Caco-2 (cell line): ENCODE measurements around the gene ADAM17. TPM values are rescaled to one million over a fixed set of nuclear protein-coding genes. Genes with fewer than 3 reads are reported as not detected.

Experiments
- BruUV-seq: library from RNA; stranded (reverse); fragments of 400-500 nt; replicated peaks from 2 replicates; lab custom pipeline; 2021; lab: Mats Ljungman, UMichigan
- CTCF ChIA-PET: fragments of 300-600 bp; sonication (Branson Sonifier 250); formaldehyde crosslinking; loops from one replicate; lab custom pipeline; 2022; ENCODE audit warnings: antibody characterized with exemption; lab: Charles Lee
- POLR2A ChIA-PET: fragments of 300-600 bp; sonication (Branson Sonifier 250); formaldehyde crosslinking; loops from one replicate; lab custom pipeline; 2022; ENCODE audit warnings: antibody characterized with exemption; lab: Charles Lee
- DNase-seq, 2 experiments: peaks; one replicate each; pipeline versions ENCODE4 v3.0.0 to v3.0.0-alpha.2; 2020 to 2022
- H3K27me3 ChIP-seq: replicated peaks from 2 replicates; pipeline ENCODE4 v1.6.0; 2011; ENCODE audit warnings: low read length; ENCODE audit not compliant: control insufficient read depth, insufficient read depth
- H3K36me3 ChIP-seq: 2 replicates; pipeline ENCODE4 v1.5.1; 2011; ENCODE audit warnings: low read length; ENCODE audit not compliant: control insufficient read depth, insufficient read depth
- H3K4me1 ChIP-seq: fragments of 250-450 bp; sonication (Bioruptor Pico); 2 replicates; pipeline ENCODE4 v1.5.1; 2020; ENCODE audit warnings: mild to moderate bottlenecking
- H3K4me3 ChIP-seq: 2 replicates; pipeline ENCODE4 v1.5.1; 2011; ENCODE audit warnings: low read depth, mild to moderate bottlenecking, control low read depth, low read length
- H3K9me3 ChIP-seq: fragments of 250-450 bp; sonication (Bioruptor Pico); 2 replicates; pipeline ENCODE4 v1.5.1; 2020; ENCODE audit warnings: mild to moderate bottlenecking, moderate library complexity
- H3K27ac Mint-ChIP-seq: one replicate; pipeline ENCODE4 v1.8.0; 2022; ENCODE audit warnings: mixed read lengths; ENCODE audit not compliant: unreplicated experiment
- H3K27me3 Mint-ChIP-seq: one replicate; pipeline ENCODE4 v1.8.0; 2022; ENCODE audit warnings: mixed read lengths; ENCODE audit not compliant: insufficient read depth, unreplicated experiment
- H3K36me3 Mint-ChIP-seq: one replicate; pipeline ENCODE4 v1.8.0; 2022; ENCODE audit warnings: mild to moderate bottlenecking, mixed read lengths; ENCODE audit not compliant: insufficient read depth, unreplicated experiment
- H3K4me1 Mint-ChIP-seq: one replicate; pipeline ENCODE4 v1.8.0; 2022; ENCODE audit warnings: low read depth, mixed read lengths; ENCODE audit not compliant: unreplicated experiment
- H3K4me3 Mint-ChIP-seq: one replicate; pipeline ENCODE4 v1.8.0; 2022; ENCODE audit warnings: mild to moderate bottlenecking, moderate library complexity, mixed read lengths; ENCODE audit not compliant: unreplicated experiment
- H3K9me3 Mint-ChIP-seq: one replicate; pipeline ENCODE4 v1.8.0; 2022; ENCODE audit warnings: mixed read lengths; ENCODE audit not compliant: unreplicated experiment
- CTCF ChIP-seq, 2 experiments: fragments of 200-600 bp in 1 of 2; IDR thresholded peaks; 1 replicate in 1 of 2; 2 replicates in 1 of 2; pipeline versions ENCODE4 v1.5.1 to v1.8.0; 2011 to 2022; ENCODE audit warnings: antibody characterized with exemption in 1 of 2, control low read depth in 1 of 2, inconsistent platforms in 1 of 2, low read depth in 1 of 2, low read length in 1 of 2, mild to moderate bottlenecking in 1 of 2, moderate library complexity in 1 of 2; ENCODE audit not compliant: insufficient read depth in 1 of 2, severe bottlenecking in 1 of 2, unreplicated experiment in 1 of 2
- intact Hi-C: fragments of 100-400 bp; cut with micrococcal nuclease; formaldehyde crosslinking; loops from one replicate; pipeline ENCODE4 v1.10.0; 2022; ENCODE audit not compliant: unreplicated experiment
- total RNA-seq: library from RNA; stranded (reverse); gene quantifications from 2 replicates; pipeline ENCODE4 v1.2.3, GENCODE V29; 2022

The ADAM17 gene
- total RNA-seq, 1 experiment from 2014 or later, result 40.5 TPM

GRCh38 chr2:9473308-9473984, 82.2 kb downstream of the ADAM17 start:
- Mint-ChIP-seq H3K36me3 (peaks cover 55% of the 10 kb centered on the region), H3K27ac (no peak overlapping the region), H3K27me3 (no peaks in the 10 kb centered on the region), H3K4me3 (peak overlapping the region; percentile 74), H3K9me3 (no peaks in the 10 kb centered on the region), H3K4me1 (no peaks in the 10 kb centered on the region)
- peaks cover 4% of the 10 kb centered on the region; the same call in 1 of the 2 replicates for H3K36me3 ChIP-seq
- ChIA-PET POLR2A (interaction anchor here (0.6 to 0.8 kb wide), 2 partner anchors 32 to 51 kb away, joined by 3 to 5 read pairs; no protein-coding TSS in a partner anchor), CTCF (interaction anchor here (1.0 to 2.3 kb wide), 2 partner anchors 82 to 331 kb away, joined by 5 to 6 read pairs; partner anchors contain the start of gene ADAM17)
- no peaks in the 10 kb centered on the region for H3K27me3 ChIP-seq
- no TSS peak for BruUV-seq
- no peak overlapping the region for H3K4me3 ChIP-seq
- H3K9me3 ChIP-seq, result no peaks in the 10 kb centered on the region
- DNase-seq, result peak in 1 of 2 experiments; percentile 24
- intact Hi-C loops, result no loop called here
- H3K4me1 ChIP-seq, result no peaks in the 10 kb centered on the region
- peak; percentile 17 to 22 for TF ChIP-seq CTCF (IDR thresholded peaks at IDR 0.05; ENCODE audit: insufficient read depth in 1 of 2, low read depth in 1 of 2, low read length in 1 of 2, severe bottlenecking in 1 of 2, unreplicated experiment in 1 of 2)

DNA sequence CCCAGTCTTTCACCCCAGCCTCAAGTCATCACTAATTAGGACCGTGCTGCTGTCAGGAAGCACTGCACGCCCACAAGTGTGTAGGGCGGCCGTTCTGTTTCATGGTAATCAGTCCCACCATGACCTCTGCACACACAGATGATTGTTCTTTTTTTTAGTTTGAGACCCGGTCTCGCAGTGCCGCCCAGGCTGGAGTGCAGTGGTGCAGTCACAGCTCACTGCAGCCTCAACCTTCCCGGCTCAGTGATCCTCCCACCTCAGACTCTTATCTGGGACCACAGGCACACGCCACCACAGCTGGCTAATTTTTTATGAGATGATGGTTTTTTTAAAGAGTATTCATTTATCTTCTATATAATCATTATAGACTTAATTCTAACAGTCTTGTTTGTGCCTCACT, 83.1 kb downstream of the ADAM17 start:
- Mint-ChIP-seq H3K9me3 (no peaks in the 10 kb centered on the region), H3K27ac (no peak overlapping the region), H3K36me3 (peaks cover 53% of the 10 kb centered on the region), H3K4me3 (no peak overlapping the region), H3K27me3 (no peaks in the 10 kb centered on the region), H3K4me1 (no peaks in the 10 kb centered on the region)
- H3K4me1 ChIP-seq, result no peaks in the 10 kb centered on the region
- H3K4me3 ChIP-seq, result no peak overlapping the region
- BruUV-seq, result no TSS peak
- CTCF ChIA-PET, result no interaction called here
- POLR2A ChIA-PET, result no interaction called here
- no peak for DNase-seq
- H3K9me3 ChIP-seq, result no peaks in the 10 kb centered on the region
- no peaks in the 10 kb centered on the region for H3K27me3 ChIP-seq
- peaks cover 4% of the 10 kb centered on the region; the same call in 1 of the 2 replicates for H3K36me3 ChIP-seq
- no peak for TF ChIP-seq CTCF (IDR thresholded peaks at IDR 0.05; ENCODE audit: insufficient read depth in 1 of 2, low read depth in 1 of 2, low read length in 1 of 2, severe bottlenecking in 1 of 2, unreplicated experiment in 1 of 2)
- intact Hi-C loops, result no loop called here

DNA sequence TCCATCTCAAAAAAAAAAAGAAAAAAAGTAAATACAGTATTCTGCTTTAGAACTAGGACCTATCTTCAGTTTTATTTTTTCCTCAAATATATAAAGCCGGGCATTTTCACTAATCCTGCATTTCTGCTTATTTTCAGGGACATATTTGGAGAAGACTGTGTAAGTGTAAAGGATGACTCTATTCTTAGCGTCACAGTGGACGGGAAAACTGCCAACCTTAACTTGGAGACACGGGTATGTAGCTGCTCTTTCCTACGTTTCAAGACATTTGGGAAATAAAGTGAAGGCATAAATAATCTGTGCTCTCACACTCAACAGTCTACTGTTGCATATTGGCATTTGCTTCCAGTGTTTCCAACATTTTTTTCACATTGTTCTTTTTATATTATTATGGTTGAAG, 84.4 kb downstream of the ADAM17 start:
- Mint-ChIP-seq H3K4me1 (no peaks in the 10 kb centered on the region), H3K27me3 (no peaks in the 10 kb centered on the region), H3K27ac (no peak overlapping the region), H3K36me3 (peaks cover 58% of the 10 kb centered on the region), H3K9me3 (no peaks in the 10 kb centered on the region), H3K4me3 (no peak overlapping the region)
- Histone ChIP-seq H3K4me3 (no peak overlapping the region), H3K36me3 (peaks cover 2% of the 10 kb centered on the region), H3K9me3 (no peaks in the 10 kb centered on the region), H3K4me1 (no peaks in the 10 kb centered on the region), H3K27me3 (no peaks in the 10 kb centered on the region)
- TF ChIP-seq CTCF (IDR thresholded peaks at IDR 0.05; ENCODE audit: insufficient read depth in 1 of 2, low read depth in 1 of 2, low read length in 1 of 2, severe bottlenecking in 1 of 2, unreplicated experiment in 1 of 2), result no peak
- intact Hi-C loops, result no loop called here
- no TSS peak for BruUV-seq
- ChIA-PET POLR2A (no interaction called here), CTCF (no interaction called here)
- DNase-seq, result no peak
